ENCODE measurements around the gene WDPCP. TPM values are rescaled to one million over a fixed set of nuclear protein-coding genes. Genes with fewer than 3 reads are reported as not detected.

The WDPCP gene
- total and polyA plus RNA-seq, 2 of the 8 experiments (the other 6 are each of a cell fraction or from before 2014, with no cell fraction given) = 9.3 to 25.8 TPM

DNA sequence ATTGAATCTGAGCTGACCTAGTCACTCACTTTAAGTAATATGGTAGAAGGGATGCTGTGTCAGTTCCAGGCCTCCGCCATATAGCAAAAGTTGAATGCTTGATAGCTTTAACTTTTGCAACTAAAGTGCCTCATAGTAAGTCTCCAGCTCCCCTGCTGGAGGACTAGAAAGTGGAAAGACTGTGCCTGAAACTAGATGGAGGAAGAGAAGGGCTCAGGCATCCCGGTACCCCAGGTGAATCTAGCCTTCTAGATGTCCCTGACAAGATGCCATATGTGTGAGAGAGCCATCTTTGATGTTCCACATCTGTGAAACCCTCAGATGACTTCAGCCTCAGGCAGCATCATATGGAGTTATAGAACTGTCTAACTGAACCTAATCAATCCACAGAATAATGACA, 516.6 kb downstream of the WDPCP start (continued):
- TF ChIP-seq KDM4A (IDR thresholded peaks at IDR 0.05; ENCODE audit: low read depth, low read length, severe bottlenecking) (no peak), GTF2F1 (IDR thresholded peaks at IDR 0.05; ENCODE audit: borderline replicate concordance, low read depth, low read length) (no peak), GABPA (IDR thresholded peaks at IDR 0.05; ENCODE audit: borderline replicate concordance, insufficient read depth, low read length) (no peak), ASH2L (IDR thresholded peaks at IDR 0.05; ENCODE audit: low read length) (no peak)

Small RNAs within 50 kb of the gene (small RNA-seq; reads per million reads assigned to genes)
- not detected for gene RF00017 (ENCODE audit: insufficient read depth)

Other genes with a start within 250 kb of the WDPCP start
- 335 and 353 TPM in 2 replicates for gene MDH1, start 486 bp upstream of the WDPCP start, total RNA-seq (2021; fragmentation: NEBNext Ultra II Directional; extraction: Animal tissue kit (Norgen Biotek cat#: 25700))
- gene MDH1, start 486 bp upstream of the WDPCP start, polyA plus RNA-seq (2011; rRNA removed) = 201 and 376 TPM in 2 replicates